Adrenal gland (tissue), 12 donors: ENCODE measurements around the gene RAB11FIP2. TPM values are rescaled to one million over a fixed set of nuclear protein-coding genes. Genes with fewer than 3 reads are reported as not detected.

ENCODE experiments used
- DNase-seq, 7 donors: peaks; one replicate each; pipeline ENCODE4 v3.0.0-alpha.2; 2019 to 2020
- H3K27ac ChIP-seq, 5 donors: fragments of 200-600 bp; sonication (generic) in 4 of 5; 1 replicate in 3 of 5; 2 replicates in 2 of 5; pipeline versions ENCODE4 v1.5.1 to v1.8.0; 2016 to 2020; ENCODE audit warnings: mild to moderate bottlenecking in 1 of 5
- H3K27me3 ChIP-seq: fragments of 200-600 bp; 2 replicates; pipeline ENCODE4 v1.8.0; 2021
- H3K36me3 ChIP-seq, 2 donors: fragments of 200-600 bp; replicated peaks in 1 of 2; 1 replicate in 1 of 2; 2 replicates in 1 of 2; pipeline versions ENCODE4 v1.5.1 to v1.8.0; 2018 to 2022
- H3K4me1 ChIP-seq, 2 donors: fragments of 200-600 bp; replicated peaks in 1 of 2; 1 replicate in 1 of 2; 2 replicates in 1 of 2; pipeline versions ENCODE4 v1.5.1 to v1.8.0; 2018 to 2021
- H3K4me3 ChIP-seq, 4 donors: fragments of 200-600 bp; sonication (generic) in 3 of 4; one replicate each; pipeline ENCODE4 v1.5.1; 2016 to 2018
- H3K9me3 ChIP-seq, 3 donors: fragments of 200-600 bp; sonication (generic) in 1 of 3; replicated peaks in 1 of 3; 1 replicate in 2 of 3; 2 replicates in 1 of 3; pipeline versions ENCODE4 v1.5.1 to v1.8.0; 2016 to 2021
- CTCF ChIP-seq, 6 experiments: fragments of 450-650 bp in 4 of 6; fragments of 200-600 bp in 2 of 6; sonication (generic) in 1 of 6; IDR thresholded peaks; 1 replicate in 5 of 6; 2 replicates in 1 of 6; pipeline versions ENCODE4 v1.5.1 to v1.8.0; 2016 to 2021; ENCODE audit warnings: antibody characterized with exemption in 6 of 6, mild to moderate bottlenecking in 2 of 6, moderate library complexity in 1 of 6
- POLR2A ChIP-seq, 2 donors: fragments of 450-650 bp; IDR thresholded peaks; one replicate each; pipeline ENCODE4 v1.6.1; 2017; ENCODE audit warnings: antibody characterized with exemption in 2 of 2, mild to moderate bottlenecking in 2 of 2, moderate library complexity in 1 of 2
- WGBS, 4 donors: extraction: QIAGEN DNeasy Blood & Tissue Kit in 2 of 4; methylation state at CpG; one replicate each; pipeline versions ENCODE4 v1.1.5 to v1.1.7; 2013 to 2017; 5-methylcytosine and 5-hydroxymethylcytosine counted together
- intact Hi-C, 2 donors: fragments of 100-400 bp; cut with DNase I; formaldehyde crosslinking; loops; one replicate each; pipeline versions ENCODE4 v1.14.1 to v1.15.0; 2022 to 2023
- polyA plus RNA-seq, 3 donors: library from polyadenylated mRNA; stranded (reverse); fragments of 200-250 nt in 2 of 3; fragments of 350-450 nt in 1 of 3; fragmentation: Illumina TruSeq in 1 of 3; extraction: RNeasy Lipid Tissue Mini Kit (QIAGEN cat#74804) in 1 of 3; gene quantifications; one replicate each; pipeline ENCODE4 v1.2.3, GENCODE V29; 2013 to 2014
- total RNA-seq, 9 donors: library from RNA; depleted of rRNA in 4 of 9; stranded (reverse); fragments of >200 nt in 4 of 9; fragments of 120-200 nt in 1 of 9; fragmentation: NEBNext Ultra II Directional in 1 of 9; extraction: Animal tissue kit (Norgen Biotek cat#: 25700) in 1 of 9; gene quantifications; one replicate each; pipeline versions ENCODE4 v1.1.0 to v1.2.4, GENCODE V29; 2013 to 2023
- donor health status: healthy with polysubstance abuse.
- donor health status: Bipolar disorder and iron deficiency.
- donor health status: DM: yes; HTN: yes; CAD: no.
- donor health status: DM: no; HTN: no; CAD: no.
- donor health status: DM: no; HTN: no; CAD: no.
- donor health status: DM: yes; HTN: yes; CAD: no.

RAB11FIP2 gene
- total and polyA plus RNA-seq, 12 donors: 1.8 to 30.8 (median 17.7) TPM

DNA sequence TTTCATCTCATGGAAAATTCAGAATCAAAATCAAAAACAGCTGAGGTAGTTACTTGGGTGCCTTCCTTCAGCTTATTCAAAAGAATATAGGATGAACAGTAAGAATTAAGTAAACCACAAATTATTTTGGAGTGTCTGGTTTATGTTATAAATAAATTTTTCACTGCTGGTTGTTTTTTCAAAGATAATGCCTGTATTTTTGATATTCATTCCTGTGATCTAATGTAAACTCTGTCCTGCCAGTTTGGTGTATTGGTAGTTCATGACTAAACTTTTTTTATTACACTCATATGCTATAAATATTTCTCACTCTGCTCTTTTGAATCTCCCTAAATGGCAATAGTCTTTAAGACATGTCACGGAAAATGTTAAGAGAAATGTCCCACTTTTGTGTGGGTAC, 11.6 kb upstream of the RAB11FIP2 start:
- H3K27ac ChIP-seq: no peak overlapping the region
- no peak overlapping the region for H3K4me3 ChIP-seq
- TF ChIP-seq POLR2A (IDR thresholded peaks at IDR 0.05): no peak
- TF ChIP-seq CTCF (IDR thresholded peaks at IDR 0.05): no peak
- H3K9me3 ChIP-seq: no peaks in the 10 kb centered on the region
- no peaks in the 10 kb centered on the region for H3K4me1 ChIP-seq
- no peaks in the 10 kb centered on the region for H3K36me3 ChIP-seq
- 92 to 100% (median 98%) methylated on average over 1 of the region's 1 CpG for whole genome bisulfite sequencing, 4 donors
- intact Hi-C loops: no loop called here
- no peak for DNase-seq
- H3K27me3 ChIP-seq: no peaks in the 10 kb centered on the region

- WGBS, 4 donors: 88 to 98% (median 93%) methylated on average over 4 of the region's 4 CpGs
- H3K27me3 ChIP-seq: no peaks in the 10 kb centered on the region
- no peak overlapping the region for H3K4me3 ChIP-seq
- TF ChIP-seq POLR2A (IDR thresholded peaks at IDR 0.05) (no peak), CTCF (IDR thresholded peaks at IDR 0.05) (no peak)
- no peak overlapping the region for H3K27ac ChIP-seq
- no peak for DNase-seq
- intact Hi-C loops: no loop called here
- no peaks in the 10 kb centered on the region for H3K9me3 ChIP-seq
- H3K36me3 ChIP-seq: no peaks in the 10 kb centered on the region
- no peaks in the 10 kb centered on the region for H3K4me1 ChIP-seq
These were observed 10.6 kb upstream of the RAB11FIP2 start for GRCh38 chr10:118057361-118057760.

DNA sequence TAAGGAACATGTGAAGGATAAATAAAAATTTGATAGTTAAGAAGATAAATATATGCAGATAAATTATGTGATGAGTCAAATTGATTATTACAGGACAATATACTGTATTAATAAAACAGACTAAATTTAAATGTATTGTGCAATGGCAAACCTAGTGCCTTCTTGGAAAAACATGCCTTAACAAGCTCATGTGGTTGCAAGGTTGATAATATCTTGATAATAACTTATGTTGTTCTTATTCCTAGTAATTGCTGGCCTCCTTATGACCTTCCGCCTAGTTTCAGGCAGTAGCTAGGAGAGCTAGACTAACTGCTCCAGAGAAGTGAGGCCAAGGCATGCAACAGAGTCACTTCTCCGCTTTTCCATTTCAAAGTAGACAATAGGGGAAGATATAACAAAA, 7.6 kb upstream of the RAB11FIP2 start:
- 95 to 98% (median 97%) methylated on average over 2 of the region's 2 CpGs for WGBS, 4 donors
- no peak for DNase-seq
- no peaks in the 10 kb centered on the region for H3K27me3 ChIP-seq
- no peak overlapping the region for H3K4me3 ChIP-seq
- H3K27ac ChIP-seq: no peak overlapping the region
- intact Hi-C loops: no loop called here
- no peaks in the 10 kb centered on the region for H3K36me3 ChIP-seq
- H3K9me3 ChIP-seq: no peaks in the 10 kb centered on the region
- H3K4me1 ChIP-seq: no peaks in the 10 kb centered on the region
- TF ChIP-seq CTCF (IDR thresholded peaks at IDR 0.05) (no peak), POLR2A (IDR thresholded peaks at IDR 0.05) (no peak)

GRCh38 chr10:118052816-118053215, 6.1 kb upstream of the RAB11FIP2 start:
- no peaks in the 10 kb centered on the region for H3K9me3 ChIP-seq
- 77 to 83% (median 81%) methylated on average over 2 of the region's 2 CpGs for WGBS, 4 donors

More at GRCh38 chr10:118052816-118053215, 6.1 kb upstream of the RAB11FIP2 start:
- no peak for DNase-seq
- intact Hi-C loops: no loop called here
- no peak overlapping the region for H3K27ac ChIP-seq
- H3K4me3 ChIP-seq: no peak overlapping the region
- H3K36me3 ChIP-seq: no peaks in the 10 kb centered on the region
- H3K27me3 ChIP-seq: no peaks in the 10 kb centered on the region
- peaks cover 0 to 1% of the 10 kb centered on the region in 2 donors for H3K4me1 ChIP-seq
- TF ChIP-seq POLR2A (IDR thresholded peaks at IDR 0.05): no peak
- TF ChIP-seq CTCF (IDR thresholded peaks at IDR 0.05): no peak
